Gastroesophageal sphincter (tissue), 4 donors: Measurements from ENCODE around the gene SIAH2. TPM values are rescaled to one million over a fixed set of nuclear protein-coding genes. Genes with fewer than 3 reads are reported as not detected.

Experiments
- ATAC-seq: fragments of 150-250 bp; one replicate; pipeline ENCODE4 v1.9.1; 2016; ENCODE audit warnings: mild to moderate bottlenecking, moderate library complexity
- H3K27ac ChIP-seq, 4 donors: fragments of 200-600 bp; sonication (generic) in 3 of 4; 1 replicate in 3 of 4; 2 replicates in 1 of 4; pipeline ENCODE4 v1.5.1; 2016 to 2019
- H3K27me3 ChIP-seq: fragments of 200-600 bp; sonication (generic); one replicate; pipeline ENCODE4 v1.5.1; 2019
- H3K36me3 ChIP-seq, 2 donors: fragments of 200-600 bp; sonication (generic); one replicate each; pipeline ENCODE4 v1.5.1; 2019; ENCODE audit warnings: control low read depth in 1 of 2
- H3K4me1 ChIP-seq, 3 donors: fragments of 200-600 bp; sonication (generic); 1 replicate in 2 of 3; 2 replicates in 1 of 3; pipeline ENCODE4 v1.5.1; 2016 to 2019; ENCODE audit warnings: control low read depth in 2 of 3
- H3K4me3 ChIP-seq, 2 donors: fragments of 200-600 bp; sonication (generic); one replicate each; pipeline ENCODE4 v1.5.1; 2019; ENCODE audit warnings: mild to moderate bottlenecking in 1 of 2, moderate library complexity in 1 of 2
- H3K9me3 ChIP-seq, 3 donors: fragments of 200-600 bp; sonication (generic); one replicate each; pipeline ENCODE4 v1.5.1; 2017 to 2019; ENCODE audit warnings: control low read depth in 2 of 3
- EP300 ChIP-seq: sonication (generic); formaldehyde crosslinking; IDR thresholded peaks from one replicate; pipeline ENCODE4 v1.6.1; 2017; ENCODE audit warnings: antibody characterized with exemption, mild to moderate bottlenecking
- POLR2A ChIP-seq, 2 donors: fragments of 450-650 bp; IDR thresholded peaks; one replicate each; pipeline ENCODE4 v1.6.1; 2017; ENCODE audit warnings: antibody characterized with exemption in 2 of 2, mild to moderate bottlenecking in 2 of 2, moderate library complexity in 1 of 2
- POLR2AphosphoS5 ChIP-seq: sonication (generic); formaldehyde crosslinking; IDR thresholded peaks from one replicate; pipeline ENCODE4 v1.6.1; 2017; ENCODE audit warnings: antibody characterized with exemption
- whole genome bisulfite sequencing, 2 donors: methylation state at CpG; one replicate each; pipeline ENCODE4 v1.1.5; 2018; ENCODE audit warnings: low coverage in 1 of 2; 5-methylcytosine and 5-hydroxymethylcytosine counted together
- total RNA-seq, 4 donors: library from RNA; depleted of rRNA; stranded (reverse); fragments of >200 nt; gene quantifications; one replicate each; pipeline ENCODE4 v1.1.0, GENCODE V29; 2016
- TF ChIP-seq, protein P1 (sequence below), 4 experiments: fragments of 200-600 bp in 2 of 4; fragments of 450-650 bp in 2 of 4; sonication (generic) in 1 of 4; IDR thresholded peaks; one replicate each; pipeline ENCODE4 v1.5.1; 2017 to 2019; ENCODE audit warnings: antibody characterized with exemption in 4 of 4, mild to moderate bottlenecking in 2 of 4, moderate library complexity in 2 of 4

SIAH2 gene
- total RNA-seq, 4 donors from 2014 or later = 26.0 to 36.1 (median 28.5) TPM

- WGBS, 2 donors = 93 to 100% methylated on average over 2 of the region's 2 CpGs
- TF ChIP-seq EP300 (no peak), POLR2A (IDR thresholded peaks at IDR 0.05) (no peak)
- ATAC-seq = no peak
- H3K4me3 ChIP-seq = no peak overlapping the region
- peaks cover 0 to 10% of the 10 kb centered on the region in 2 donors for H3K36me3 ChIP-seq
- H3K27ac ChIP-seq = no peak overlapping the region
- no peaks in the 10 kb centered on the region for H3K27me3 ChIP-seq
- peaks cover 0 to 9% (median 0%) of the 10 kb centered on the region in 3 donors for H3K4me1 ChIP-seq
- no peaks in the 10 kb centered on the region for H3K9me3 ChIP-seq
Measured at GRCh38 chr3:150710097-150710496, 52.9 kb downstream of the SIAH2 start.

DNA sequence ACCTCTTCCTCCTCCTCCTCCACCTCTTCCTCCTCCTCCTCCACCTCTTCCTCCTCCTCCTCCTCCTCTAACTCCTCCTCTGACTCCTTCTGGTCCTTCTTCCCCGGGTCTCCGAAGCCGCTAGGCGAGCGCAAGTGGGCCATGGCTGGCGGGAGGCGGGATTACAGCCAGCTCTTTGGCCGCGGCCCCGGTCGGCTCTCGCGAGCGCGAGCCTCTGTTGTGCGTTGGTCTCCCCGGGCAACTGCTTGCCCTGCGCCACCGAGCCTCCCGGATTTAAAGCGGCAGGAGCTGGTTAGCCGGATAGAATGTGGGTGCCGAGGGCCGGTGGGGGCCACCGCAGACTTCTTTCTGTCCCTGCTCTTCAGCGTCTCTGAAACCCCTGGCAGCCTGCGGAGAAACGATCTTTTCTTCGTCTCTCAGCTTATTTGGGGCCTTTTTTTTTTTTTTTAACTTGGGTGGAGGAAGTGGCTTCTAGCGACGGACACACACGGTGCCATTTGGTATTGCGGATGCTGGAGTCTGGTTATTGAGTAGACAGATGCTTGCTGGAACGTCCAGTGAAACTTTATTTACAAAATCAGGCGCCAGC, 59.1 kb downstream of the SIAH2 start, which contains the start of gene ERICH6:
TSS of gene ERICH6 (minus strand) at position 165 of the 589 bp plus-strand sequence. CDS start at position 143, 22 bp downstream.
- WGBS, 2 donors = 0% methylated on average over 30 to 32 of the region's 35 CpGs
- TF ChIP-seq, protein P1, sequence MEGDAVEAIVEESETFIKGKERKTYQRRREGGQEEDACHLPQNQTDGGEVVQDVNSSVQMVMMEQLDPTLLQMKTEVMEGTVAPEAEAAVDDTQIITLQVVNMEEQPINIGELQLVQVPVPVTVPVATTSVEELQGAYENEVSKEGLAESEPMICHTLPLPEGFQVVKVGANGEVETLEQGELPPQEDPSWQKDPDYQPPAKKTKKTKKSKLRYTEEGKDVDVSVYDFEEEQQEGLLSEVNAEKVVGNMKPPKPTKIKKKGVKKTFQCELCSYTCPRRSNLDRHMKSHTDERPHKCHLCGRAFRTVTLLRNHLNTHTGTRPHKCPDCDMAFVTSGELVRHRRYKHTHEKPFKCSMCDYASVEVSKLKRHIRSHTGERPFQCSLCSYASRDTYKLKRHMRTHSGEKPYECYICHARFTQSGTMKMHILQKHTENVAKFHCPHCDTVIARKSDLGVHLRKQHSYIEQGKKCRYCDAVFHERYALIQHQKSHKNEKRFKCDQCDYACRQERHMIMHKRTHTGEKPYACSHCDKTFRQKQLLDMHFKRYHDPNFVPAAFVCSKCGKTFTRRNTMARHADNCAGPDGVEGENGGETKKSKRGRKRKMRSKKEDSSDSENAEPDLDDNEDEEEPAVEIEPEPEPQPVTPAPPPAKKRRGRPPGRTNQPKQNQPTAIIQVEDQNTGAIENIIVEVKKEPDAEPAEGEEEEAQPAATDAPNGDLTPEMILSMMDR (IDR thresholded peaks at IDR 0.05) = peak in 2 of 4 experiments; percentile 43 to 46
- TF ChIP-seq EP300 = no peak
- TF ChIP-seq POLR2A (IDR thresholded peaks at IDR 0.05) = peak; percentile 14 to 46
- TF ChIP-seq POLR2AphosphoS5 = peak; percentile 34
- no peaks in the 10 kb centered on the region for H3K9me3 ChIP-seq
- peaks cover 0 to 26% (median 0%) of the 10 kb centered on the region in 3 donors for H3K4me1 ChIP-seq
- H3K27me3 ChIP-seq = no peaks in the 10 kb centered on the region
- H3K4me3 ChIP-seq = peak within 1 kb of the TSS; percentile 45 to 63
- peak within 1 kb of the TSS; percentile 44 to 88 (median 82) for H3K27ac ChIP-seq
- peak; percentile 99 for ATAC-seq
- H3K36me3 ChIP-seq = peaks cover 0 to 4% of the 10 kb centered on the region in 2 donors

- peaks cover 0 to 4% of the 10 kb centered on the region in 2 donors for H3K36me3 ChIP-seq
- H3K4me3 ChIP-seq = peak overlapping the region; percentile 45 to 63
- peak; percentile 79 for ATAC-seq
- WGBS, 2 donors = 1% methylated on average over 13 of the region's 29 CpGs; no CpG with 5 or more reads in 1 of the 2 donors
- peak overlapping the region in 3 of 4 donors; percentile 77 to 88 (median 88) for H3K27ac ChIP-seq
- H3K4me1 ChIP-seq = peaks cover 0 to 26% (median 0%) of the 10 kb centered on the region in 3 donors
- no peaks in the 10 kb centered on the region for H3K27me3 ChIP-seq
- H3K9me3 ChIP-seq = no peaks in the 10 kb centered on the region
- TF ChIP-seq POLR2AphosphoS5 (no peak), POLR2A (IDR thresholded peaks at IDR 0.05) (no peak), EP300 (no peak)
- TF ChIP-seq, protein P1 (IDR thresholded peaks at IDR 0.05) = no peak
Measured at GRCh38 chr3:150703299-150703755, 59.6 kb downstream of the SIAH2 start.

- Histone ChIP-seq H3K36me3 (no peaks in the 10 kb centered on the region), H3K27me3 (no peaks in the 10 kb centered on the region), H3K9me3 (no peaks in the 10 kb centered on the region), H3K4me3 (no peak overlapping the region), H3K4me1 (peaks cover 0 to 7% (median 0%) of the 10 kb centered on the region in 3 donors), H3K27ac (no peak overlapping the region)
- TF ChIP-seq POLR2A (IDR thresholded peaks at IDR 0.05) (no peak), EP300 (no peak), POLR2AphosphoS5 (no peak)
- TF ChIP-seq, protein P1 (IDR thresholded peaks at IDR 0.05) = no peak
- 67 to 82% methylated on average over 2 of the region's 2 CpGs for WGBS, 2 donors
- no peak for ATAC-seq
Measured at GRCh38 chr3:150699068-150699639, 63.8 kb downstream of the SIAH2 start.

GRCh38 chr3:150697646-150698045, 65.3 kb downstream of the SIAH2 start:
- H3K27ac ChIP-seq = no peak overlapping the region
- H3K27me3 ChIP-seq = no peaks in the 10 kb centered on the region
- no peak overlapping the region for H3K4me3 ChIP-seq
- H3K9me3 ChIP-seq = no peaks in the 10 kb centered on the region
- no peaks in the 10 kb centered on the region for H3K4me1 ChIP-seq
- ATAC-seq = no peak
- TF ChIP-seq, protein P1 (IDR thresholded peaks at IDR 0.05) = no peak
- TF ChIP-seq EP300 (no peak), POLR2AphosphoS5 (no peak), POLR2A (IDR thresholded peaks at IDR 0.05) (no peak)
- H3K36me3 ChIP-seq = no peaks in the 10 kb centered on the region
